Measurements from ENCODE around the gene C4orf50. TPM values are rescaled to one million over a fixed set of nuclear protein-coding genes. Genes with fewer than 3 reads are reported as not detected.

C4orf50 gene
- total and polyA plus RNA-seq, 2 experiments from 2014 or later: 0.06 to 0.31 TPM

- H3K27ac Mint-ChIP-seq: no peak overlapping the region
- H3K9me2 ChIP-seq (ENCODE audit: insufficient read depth): no peaks in the 10 kb centered on the region
- no peak overlapping the region for H3K4me3 ChIP-seq
- peaks cover 3% of the 10 kb centered on the region; the same call in 1 of the 2 replicates for H3K4me1 ChIP-seq (ENCODE audit: insufficient read depth)
- no peak overlapping the region for H3K4me2 ChIP-seq
- peaks cover 26% of the 10 kb centered on the region for H3K4me1 Mint-ChIP-seq
- H4K20me1 ChIP-seq (replicated peaks; ENCODE audit: insufficient read depth): no peaks in the 10 kb centered on the region
- H3K36me3 Mint-ChIP-seq (ENCODE audit: low read depth): no peaks in the 10 kb centered on the region
- H3K4me3 Mint-ChIP-seq: no peak overlapping the region
- no peaks in the 10 kb centered on the region for H3F3A ChIP-seq (replicated peaks; ENCODE audit: low read depth)
- DNase-seq (ENCODE audit: low spot score) (no peak), ATAC-seq (no peak)
- H3K36me3 ChIP-seq (ENCODE audit: insufficient read depth): no peaks in the 10 kb centered on the region
- TF ChIP-seq CTCF (conservative IDR thresholded peaks at IDR 0.05; ENCODE audit: low read depth in 2 of 2) (no peak), ZNF462 (CRISPR knock-in tag; IDR thresholded peaks at IDR 0.05) (no peak), CREB1 (CRISPR knock-in tag; IDR thresholded peaks at IDR 0.05; ENCODE audit: low read depth) (no peak), JUNB (IDR thresholded peaks at IDR 0.05; ENCODE audit: unreplicated experiment) (no peak), EZH2phosphoT487 (IDR thresholded peaks at IDR 0.05; ENCODE audit: unreplicated experiment) (no peak)
- no peaks in the 10 kb centered on the region for H3K27me3 ChIP-seq (ENCODE audit: insufficient read depth)
- no peak overlapping the region for H3K27ac ChIP-seq (ENCODE audit: low read depth)
- H3K27me3 Mint-ChIP-seq (ENCODE audit: insufficient read depth, low read depth, poor library complexity): peaks cover 22% of the 10 kb centered on the region
- no peak overlapping the region for H2AFZ ChIP-seq
- no peaks in the 10 kb centered on the region; the same call in 2 of the 3 replicates for H3K9me3 Mint-ChIP-seq
- H3K79me2 ChIP-seq (replicated peaks; ENCODE audit: insufficient read depth): no peaks in the 10 kb centered on the region
Observed at GRCh38 chr4:5959211-5959982, 58.8 kb downstream of the C4orf50 start.

Data from GM23338 (cell line).